GM12878 (cell line): Measurements from ENCODE around the gene CBX8. TPM values are rescaled to one million over a fixed set of nuclear protein-coding genes. Genes with fewer than 3 reads are reported as not detected.
A peak's percentile ranks its signal among the peaks of the same experiment; 100 is the strongest.

Source experiments
- ATAC-seq: fragments of 200-7000 bp; cut with Tn5 transposase; 3 replicates; pipeline ENCODE4 v1.9.1; 2020; ENCODE audit warnings: mild to moderate bottlenecking, moderate library complexity
- BruUV-seq: library from RNA; stranded (reverse); fragments of 400-500 nt; replicated peaks from 2 replicates; lab custom pipeline; 2021; lab: Mats Ljungman, UMichigan
- CTCF ChIA-PET: fragments of 300-600 bp; sonication (Branson Sonifier 250); formaldehyde crosslinking; extraction: SDS; loops from one replicate; lab custom pipeline; 2021; ENCODE audit warnings: inconsistent platforms; lab: Yijun Ruan, JAX
- POLR2A ChIA-PET: fragments of 350-600 bp; formaldehyde crosslinking; extraction: SDS; loops from one replicate; lab custom pipeline; 2021; ENCODE audit warnings: inconsistent platforms; lab: Charles Lee
- RAD21 ChIA-PET: fragments of 300-600 bp; sonication (Branson Sonifier 250); formaldehyde crosslinking; loops from one replicate; lab custom pipeline; 2023; ENCODE audit warnings: antibody characterized with exemption; ENCODE audit not compliant: unreplicated experiment; lab: Charles Lee
- SMC1A ChIA-PET: fragments of 300-600 bp; sonication (Branson Sonifier 250); formaldehyde crosslinking; loops from one replicate; lab custom pipeline; 2023; ENCODE audit not compliant: unreplicated experiment, uncharacterized antibody; lab: Charles Lee
- DNase-seq: peaks from one replicate; pipeline ENCODE4 v3.0.0-alpha.2; 2011; ENCODE audit warnings: low read depth, low spot score
- FAIRE-seq: peaks from 3 replicates; lab custom pipeline; 2011; peaks lifted over from hg19 to GRCh38; lab: Jason Lieb, UNC
- H2AFZ ChIP-seq: 2 replicates; pipeline ENCODE4 v1.6.0; 2011; ENCODE audit warnings: low read depth, low read length, control low read depth; ENCODE audit not compliant: control insufficient read depth
- H3K27ac ChIP-seq: 2 replicates; pipeline ENCODE4 v1.5.1; 2011; ENCODE audit warnings: control low read depth; ENCODE audit not compliant: control insufficient read depth, insufficient read depth
- H3K27me3 ChIP-seq, 2 experiments: replicated peaks in 1 of 2; 2 replicates each; pipeline versions ENCODE4 v1.6.0 to v1.6.1; 2011; ENCODE audit warnings: low read length in 1 of 2; ENCODE audit not compliant: control insufficient read depth in 2 of 2, insufficient read depth in 2 of 2
- H3K36me3 ChIP-seq, 2 experiments: 2 replicates each; pipeline ENCODE4 v1.5.1; 2011; ENCODE audit warnings: low read length in 1 of 2; ENCODE audit not compliant: control insufficient read depth in 2 of 2, insufficient read depth in 2 of 2
- H3K4me1 ChIP-seq: 2 replicates; pipeline ENCODE4 v1.6.1; 2011; ENCODE audit warnings: mild to moderate bottlenecking, low read length, moderate library complexity, mixed read lengths; ENCODE audit not compliant: control insufficient read depth, insufficient read depth
- H3K4me2 ChIP-seq: 2 replicates; pipeline ENCODE4 v1.6.0; 2011; ENCODE audit warnings: control low read depth; ENCODE audit not compliant: control insufficient read depth, insufficient read depth
- H3K4me3 ChIP-seq: fragments of 200-600 bp; sonication (generic); 2 replicates; pipeline ENCODE4 v1.5.1; 2016
- H3K79me2 ChIP-seq: 2 replicates; pipeline ENCODE4 v1.6.0; 2011; ENCODE audit warnings: low read length; ENCODE audit not compliant: control insufficient read depth, insufficient read depth
- H3K9ac ChIP-seq: 2 replicates; pipeline ENCODE4 v1.8.0; 2011; ENCODE audit warnings: low read length, control low read depth, mixed read lengths; ENCODE audit not compliant: control insufficient read depth, insufficient read depth
- H3K9me3 ChIP-seq: replicated peaks from 3 replicates; pipeline ENCODE4 v1.5.1; 2011; ENCODE audit warnings: mild to moderate bottlenecking, low read length; ENCODE audit not compliant: control insufficient read depth, insufficient read depth
- H4K20me1 ChIP-seq: 2 replicates; pipeline ENCODE4 v1.6.0; 2011; ENCODE audit not compliant: control insufficient read depth, insufficient read depth
- IRF4 ChIP-seq: IDR thresholded peaks from 2 replicates; pipeline ENCODE4 v1.6.1; 2011; ENCODE audit warnings: low read depth, low read length
- MYB ChIP-seq: fragments of 150-350 bp; IDR thresholded peaks from 2 replicates; pipeline ENCODE4 v1.6.1; 2014; ENCODE audit warnings: mild to moderate bottlenecking, low read depth, low read length, borderline replicate concordance
- NBN ChIP-seq: fragments of 450-650 bp; IDR thresholded peaks from 2 replicates; pipeline ENCODE4 v1.6.1; 2016
- PAX5 ChIP-seq: IDR thresholded peaks from 2 replicates; pipeline ENCODE4 v1.6.1; 2011; ENCODE audit warnings: low read depth, low read length, borderline replicate concordance
- PAX8 ChIP-seq: fragments of 450-650 bp; IDR thresholded peaks from 2 replicates; pipeline ENCODE4 v1.6.1; 2017; ENCODE audit warnings: mild to moderate bottlenecking, moderate library complexity
- SREBF2 ChIP-seq: IDR thresholded peaks from 2 replicates; pipeline ENCODE4 v1.6.1; 2012; ENCODE audit warnings: mild to moderate bottlenecking, low read length
- TCF7 ChIP-seq: IDR thresholded peaks from 2 replicates; pipeline ENCODE4 v1.6.1; 2014; ENCODE audit warnings: antibody characterized with exemption, borderline replicate concordance
- WGBS: methylation state at CpG from one replicate; pipeline ENCODE4 v1.1.6; 2016; ENCODE audit warnings: low lambda C conversion rate; ENCODE audit not compliant: insufficient replicate concordance, insufficient coverage; ENCODE audit errors: missing lambda C conversion rate; 5-methylcytosine and 5-hydroxymethylcytosine counted together
- in situ Hi-C: fragments of 300-500 bp; cut with MboI; formaldehyde crosslinking; loops from 9 replicates; pipeline ENCODE4 v1.14.3; 2018; ENCODE audit warnings: mixed read lengths
- intact Hi-C: fragments of 100-400 bp; cut with micrococcal nuclease; formaldehyde crosslinking; loops from one replicate; pipeline ENCODE4 v1.14.2; 2022; ENCODE audit not compliant: unreplicated experiment
- polyA plus RNA-seq, 11 experiments: library from polyadenylated mRNA; depleted of rRNA in 4 of 11; unstranded in 6 of 11; stranded (reverse) in 5 of 11; fragments of >200 nt; fragmentation: Nextera tagmentation in 4 of 11; fragmentation: Illumina TruSeq in 1 of 11; extraction: Ambion mirVana in 4 of 11; extraction: Trizol in 1 of 11; gene quantifications; 1 replicate in 1 of 11; 2 replicates in 10 of 11; pipeline versions ENCODE4 v1.2.1 to v1.2.3, GENCODE V29; 2011 to 2016; ENCODE audit warnings: inconsistent platforms in 2 of 11, missing spikeins in 2 of 11, low read depth in 1 of 11
- total RNA-seq, 4 experiments: library from RNA; depleted of rRNA in 3 of 4; stranded (reverse); fragments of >200 nt in 3 of 4; fragmentation: Illumina TruSeq in 1 of 4; extraction: Trizol in 1 of 4; gene quantifications; 2 replicates each; pipeline versions ENCODE4 v1.2.1 to v1.2.3, GENCODE V29; 2013 to 2021
- TF ChIP-seq, protein P1 (sequence below): fragments of 450-650 bp; IDR thresholded peaks from 2 replicates; pipeline ENCODE4 v1.6.1; 2017; ENCODE audit warnings: mild to moderate bottlenecking, moderate library complexity
- TF ChIP-seq, protein P2 (sequence below): fragments of 450-650 bp; IDR thresholded peaks from 2 replicates; pipeline ENCODE4 v1.6.1; 2017; ENCODE audit warnings: mild to moderate bottlenecking, moderate library complexity
- TF ChIP-seq, protein P3 (sequence below): fragments of 450-650 bp; formaldehyde crosslinking; IDR thresholded peaks from 2 replicates; pipeline ENCODE4 v1.4.0; 2020; ENCODE audit warnings: mild to moderate bottlenecking, moderate library complexity

Gene CBX8
- total and polyA plus RNA-seq, 10 of the 15 experiments (the other 5 are each of a cell fraction or from before 2014, with no cell fraction given): 0.03 to 6.7 (median 1.9) TPM

DNA sequence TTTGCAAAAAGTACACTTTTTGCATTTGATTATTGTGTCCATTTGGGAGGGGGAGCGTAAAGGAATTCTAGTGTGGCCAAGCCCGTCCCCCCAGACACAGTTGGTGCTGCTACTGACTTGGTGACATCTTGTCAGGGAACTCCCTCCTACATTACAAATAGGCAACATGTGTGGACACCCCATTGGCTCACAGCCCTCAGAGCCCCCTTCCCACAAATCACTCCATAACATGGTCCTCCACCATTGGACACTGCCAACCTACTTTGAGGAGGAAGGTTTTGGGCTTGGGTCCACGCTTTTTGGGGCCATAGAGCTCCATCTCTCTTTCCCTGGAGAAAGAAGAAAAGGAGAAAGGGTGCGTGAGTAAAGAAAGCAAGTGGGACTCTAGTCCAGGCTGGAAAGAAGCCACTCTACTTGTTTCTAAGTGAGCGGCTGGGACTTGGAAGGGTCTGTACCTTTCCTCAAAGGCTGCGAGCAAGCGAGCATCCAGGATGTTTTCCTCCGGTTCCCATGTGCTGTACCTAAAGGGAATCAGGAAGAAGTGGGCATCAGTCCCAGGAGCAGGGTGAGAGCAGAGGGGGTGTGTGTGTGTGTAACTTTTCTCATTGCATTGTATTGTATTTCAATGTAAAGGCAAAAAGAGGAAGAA, 958 bp downstream of the CBX8 start:
- peak overlapping the region; percentile 66 for H3K4me2 ChIP-seq
- no peaks in the 10 kb centered on the region for H3K9me3 ChIP-seq
- CTCF ChIA-PET: interaction anchor here (0.6 to 1.8 kb wide), 3 partner anchors 16 to 175 kb away, joined by 3 to 8 read pairs (median 8); no protein-coding TSS in a partner anchor
- RAD21 ChIA-PET: interaction anchor here (1.2 to 1.4 kb wide), 3 partner anchors 13 to 43 kb away, joined by 6 to 22 read pairs (median 8); partner anchors contain the start of gene CBX4
- ATAC-seq (peak; percentile 18), FAIRE-seq (no peak), DNase-seq (no peak)
- 80% methylated on average over 8 of the region's 8 CpGs for WGBS
- no peak overlapping the region; the same call in 1 of the 2 replicates for H2AFZ ChIP-seq
- H3K4me1 ChIP-seq: peaks cover 28% of the 10 kb centered on the region
- peak overlapping the region; percentile 83 for H3K4me3 ChIP-seq
- no peaks in the 10 kb centered on the region for H3K79me2 ChIP-seq
- H3K27ac ChIP-seq: no peak overlapping the region
- intact Hi-C loops (no loop called here), in situ Hi-C loops (no loop called here)
- peaks cover 16 to 35% of the 10 kb centered on the region in 2 experiments for H3K27me3 ChIP-seq
- TSS peak; percentile 92 for BruUV-seq
- peaks cover 2 to 3% of the 10 kb centered on the region in 2 experiments; a peak in 2 of 4 replicates for H3K36me3 ChIP-seq
- SMC1A ChIA-PET: interaction anchor here (0.8 to 1.5 kb wide), 3 partner anchors 15 to 119 kb away, joined by 3 to 12 read pairs (median 3); no protein-coding TSS in a partner anchor
- no peaks in the 10 kb centered on the region for H4K20me1 ChIP-seq
- no peak overlapping the region for H3K9ac ChIP-seq
- POLR2A ChIA-PET: interaction anchor here (1.0 to 1.8 kb wide), 3 partner anchors 43 to 50 kb away, joined by 3 to 15 read pairs (median 4); partner anchors contain the start of gene CBX4
- TF ChIP-seq, protein P1, sequence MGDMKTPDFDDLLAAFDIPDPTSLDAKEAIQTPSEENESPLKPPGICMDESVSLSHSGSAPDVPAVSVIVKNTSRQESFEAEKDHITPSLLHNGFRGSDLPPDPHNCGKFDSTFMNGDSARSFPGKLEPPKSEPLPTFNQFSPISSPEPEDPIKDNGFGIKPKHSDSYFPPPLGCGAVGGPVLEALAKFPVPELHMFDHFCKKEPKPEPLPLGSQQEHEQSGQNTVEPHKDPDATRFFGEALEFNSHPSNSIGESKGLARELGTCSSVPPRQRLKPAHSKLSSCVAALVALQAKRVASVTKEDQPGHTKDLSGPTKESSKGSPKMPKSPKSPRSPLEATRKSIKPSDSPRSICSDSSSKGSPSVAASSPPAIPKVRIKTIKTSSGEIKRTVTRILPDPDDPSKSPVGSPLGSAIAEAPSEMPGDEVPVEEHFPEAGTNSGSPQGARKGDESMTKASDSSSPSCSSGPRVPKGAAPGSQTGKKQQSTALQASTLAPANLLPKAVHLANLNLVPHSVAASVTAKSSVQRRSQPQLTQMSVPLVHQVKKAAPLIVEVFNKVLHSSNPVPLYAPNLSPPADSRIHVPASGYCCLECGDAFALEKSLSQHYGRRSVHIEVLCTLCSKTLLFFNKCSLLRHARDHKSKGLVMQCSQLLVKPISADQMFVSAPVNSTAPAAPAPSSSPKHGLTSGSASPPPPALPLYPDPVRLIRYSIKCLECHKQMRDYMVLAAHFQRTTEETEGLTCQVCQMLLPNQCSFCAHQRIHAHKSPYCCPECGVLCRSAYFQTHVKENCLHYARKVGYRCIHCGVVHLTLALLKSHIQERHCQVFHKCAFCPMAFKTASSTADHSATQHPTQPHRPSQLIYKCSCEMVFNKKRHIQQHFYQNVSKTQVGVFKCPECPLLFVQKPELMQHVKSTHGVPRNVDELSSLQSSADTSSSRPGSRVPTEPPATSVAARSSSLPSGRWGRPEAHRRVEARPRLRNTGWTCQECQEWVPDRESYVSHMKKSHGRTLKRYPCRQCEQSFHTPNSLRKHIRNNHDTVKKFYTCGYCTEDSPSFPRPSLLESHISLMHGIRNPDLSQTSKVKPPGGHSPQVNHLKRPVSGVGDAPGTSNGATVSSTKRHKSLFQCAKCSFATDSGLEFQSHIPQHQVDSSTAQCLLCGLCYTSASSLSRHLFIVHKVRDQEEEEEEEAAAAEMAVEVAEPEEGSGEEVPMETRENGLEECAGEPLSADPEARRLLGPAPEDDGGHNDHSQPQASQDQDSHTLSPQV: no peak
- TF ChIP-seq SREBF2: no peak
- TF ChIP-seq MYB: no peak
- TF ChIP-seq NBN: no peak
- no peak for TF ChIP-seq TCF7
- TF ChIP-seq, protein P2, sequence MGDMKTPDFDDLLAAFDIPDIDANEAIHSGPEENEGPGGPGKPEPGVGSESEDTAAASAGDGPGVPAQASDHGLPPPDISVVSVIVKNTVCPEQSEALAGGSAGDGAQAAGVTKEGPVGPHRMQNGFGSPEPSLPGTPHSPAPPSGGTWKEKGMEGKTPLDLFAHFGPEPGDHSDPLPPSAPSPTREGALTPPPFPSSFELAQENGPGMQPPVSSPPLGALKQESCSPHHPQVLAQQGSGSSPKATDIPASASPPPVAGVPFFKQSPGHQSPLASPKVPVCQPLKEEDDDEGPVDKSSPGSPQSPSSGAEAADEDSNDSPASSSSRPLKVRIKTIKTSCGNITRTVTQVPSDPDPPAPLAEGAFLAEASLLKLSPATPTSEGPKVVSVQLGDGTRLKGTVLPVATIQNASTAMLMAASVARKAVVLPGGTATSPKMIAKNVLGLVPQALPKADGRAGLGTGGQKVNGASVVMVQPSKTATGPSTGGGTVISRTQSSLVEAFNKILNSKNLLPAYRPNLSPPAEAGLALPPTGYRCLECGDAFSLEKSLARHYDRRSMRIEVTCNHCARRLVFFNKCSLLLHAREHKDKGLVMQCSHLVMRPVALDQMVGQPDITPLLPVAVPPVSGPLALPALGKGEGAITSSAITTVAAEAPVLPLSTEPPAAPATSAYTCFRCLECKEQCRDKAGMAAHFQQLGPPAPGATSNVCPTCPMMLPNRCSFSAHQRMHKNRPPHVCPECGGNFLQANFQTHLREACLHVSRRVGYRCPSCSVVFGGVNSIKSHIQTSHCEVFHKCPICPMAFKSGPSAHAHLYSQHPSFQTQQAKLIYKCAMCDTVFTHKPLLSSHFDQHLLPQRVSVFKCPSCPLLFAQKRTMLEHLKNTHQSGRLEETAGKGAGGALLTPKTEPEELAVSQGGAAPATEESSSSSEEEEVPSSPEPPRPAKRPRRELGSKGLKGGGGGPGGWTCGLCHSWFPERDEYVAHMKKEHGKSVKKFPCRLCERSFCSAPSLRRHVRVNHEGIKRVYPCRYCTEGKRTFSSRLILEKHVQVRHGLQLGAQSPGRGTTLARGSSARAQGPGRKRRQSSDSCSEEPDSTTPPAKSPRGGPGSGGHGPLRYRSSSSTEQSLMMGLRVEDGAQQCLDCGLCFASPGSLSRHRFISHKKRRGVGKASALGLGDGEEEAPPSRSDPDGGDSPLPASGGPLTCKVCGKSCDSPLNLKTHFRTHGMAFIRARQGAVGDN: no peak
- TF ChIP-seq, protein P3, sequence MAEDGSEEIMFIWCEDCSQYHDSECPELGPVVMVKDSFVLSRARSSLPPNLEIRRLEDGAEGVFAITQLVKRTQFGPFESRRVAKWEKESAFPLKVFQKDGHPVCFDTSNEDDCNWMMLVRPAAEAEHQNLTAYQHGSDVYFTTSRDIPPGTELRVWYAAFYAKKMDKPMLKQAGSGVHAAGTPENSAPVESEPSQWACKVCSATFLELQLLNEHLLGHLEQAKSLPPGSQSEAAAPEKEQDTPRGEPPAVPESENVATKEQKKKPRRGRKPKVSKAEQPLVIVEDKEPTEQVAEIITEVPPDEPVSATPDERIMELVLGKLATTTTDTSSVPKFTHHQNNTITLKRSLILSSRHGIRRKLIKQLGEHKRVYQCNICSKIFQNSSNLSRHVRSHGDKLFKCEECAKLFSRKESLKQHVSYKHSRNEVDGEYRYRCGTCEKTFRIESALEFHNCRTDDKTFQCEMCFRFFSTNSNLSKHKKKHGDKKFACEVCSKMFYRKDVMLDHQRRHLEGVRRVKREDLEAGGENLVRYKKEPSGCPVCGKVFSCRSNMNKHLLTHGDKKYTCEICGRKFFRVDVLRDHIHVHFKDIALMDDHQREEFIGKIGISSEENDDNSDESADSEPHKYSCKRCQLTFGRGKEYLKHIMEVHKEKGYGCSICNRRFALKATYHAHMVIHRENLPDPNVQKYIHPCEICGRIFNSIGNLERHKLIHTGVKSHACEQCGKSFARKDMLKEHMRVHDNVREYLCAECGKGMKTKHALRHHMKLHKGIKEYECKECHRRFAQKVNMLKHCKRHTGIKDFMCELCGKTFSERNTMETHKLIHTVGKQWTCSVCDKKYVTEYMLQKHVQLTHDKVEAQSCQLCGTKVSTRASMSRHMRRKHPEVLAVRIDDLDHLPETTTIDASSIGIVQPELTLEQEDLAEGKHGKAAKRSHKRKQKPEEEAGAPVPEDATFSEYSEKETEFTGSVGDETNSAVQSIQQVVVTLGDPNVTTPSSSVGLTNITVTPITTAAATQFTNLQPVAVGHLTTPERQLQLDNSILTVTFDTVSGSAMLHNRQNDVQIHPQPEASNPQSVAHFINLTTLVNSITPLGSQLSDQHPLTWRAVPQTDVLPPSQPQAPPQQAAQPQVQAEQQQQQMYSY (CRISPR knock-in tag): no peak
- no peak for TF ChIP-seq PAX5
- no peak for TF ChIP-seq IRF4
- TF ChIP-seq PAX8: no peak
